GM19372 (cell line): ENCODE data around the gene N4BP3.

Source experiments
- ATAC-seq: cut with Tn5 transposase; IDR thresholded peaks from one replicate; pipeline ENCODE4 v1.9.1; 2021; ENCODE audit warnings: mild to moderate bottlenecking, low read depth, moderate library complexity; ENCODE audit not compliant: unreplicated experiment

Gene N4BP3

GRCh38 chr5:178143901-178144300 lies 30.6 kb downstream of the N4BP3 start:
- no peak for ATAC-seq

DNA sequence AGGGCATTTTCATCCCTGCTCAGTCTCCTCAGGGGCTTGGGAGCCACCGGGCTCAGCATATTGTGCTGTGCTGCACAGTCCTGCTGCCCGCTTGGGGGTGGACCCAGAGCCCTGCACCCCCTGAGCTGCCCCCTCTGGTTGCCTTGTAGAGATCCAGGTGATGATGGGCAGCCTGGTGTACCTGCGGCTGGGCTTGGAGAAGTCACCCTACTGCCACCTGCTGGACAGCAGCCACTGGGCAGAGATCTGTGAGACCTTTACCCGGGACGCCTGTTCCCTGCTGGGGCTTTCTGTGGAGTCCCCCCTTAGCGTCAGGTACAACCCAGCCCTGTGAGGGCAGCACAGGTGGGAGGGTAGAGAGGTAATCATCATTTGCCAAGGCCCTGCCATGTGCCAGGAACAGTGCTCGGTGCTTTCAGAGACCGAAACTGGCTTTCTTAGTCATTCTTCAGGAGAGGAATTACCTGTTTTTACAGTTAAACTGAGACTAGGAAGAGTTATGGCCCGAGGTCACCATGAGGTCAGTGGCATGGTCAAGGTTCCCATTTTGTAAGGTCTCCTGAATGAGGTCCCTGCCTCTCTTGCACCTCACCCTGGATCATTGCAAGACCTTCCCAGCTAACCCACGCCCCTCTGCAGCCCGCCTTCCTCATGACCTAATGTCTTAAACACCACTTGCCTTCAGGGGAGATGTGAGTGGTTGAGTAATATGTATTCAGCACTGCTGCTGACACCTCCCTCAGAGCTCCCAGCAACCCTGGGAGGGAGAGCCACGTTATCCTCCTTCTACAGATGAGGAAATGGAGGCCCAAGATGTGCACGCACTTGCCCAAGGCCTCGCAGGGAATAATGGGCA lies 32.9 kb downstream of the N4BP3 start:
- ATAC-seq: peak; percentile 79

- no peak for ATAC-seq
Measured at GRCh38 chr5:178147406-178147805, 34.1 kb downstream of the N4BP3 start.

DNA sequence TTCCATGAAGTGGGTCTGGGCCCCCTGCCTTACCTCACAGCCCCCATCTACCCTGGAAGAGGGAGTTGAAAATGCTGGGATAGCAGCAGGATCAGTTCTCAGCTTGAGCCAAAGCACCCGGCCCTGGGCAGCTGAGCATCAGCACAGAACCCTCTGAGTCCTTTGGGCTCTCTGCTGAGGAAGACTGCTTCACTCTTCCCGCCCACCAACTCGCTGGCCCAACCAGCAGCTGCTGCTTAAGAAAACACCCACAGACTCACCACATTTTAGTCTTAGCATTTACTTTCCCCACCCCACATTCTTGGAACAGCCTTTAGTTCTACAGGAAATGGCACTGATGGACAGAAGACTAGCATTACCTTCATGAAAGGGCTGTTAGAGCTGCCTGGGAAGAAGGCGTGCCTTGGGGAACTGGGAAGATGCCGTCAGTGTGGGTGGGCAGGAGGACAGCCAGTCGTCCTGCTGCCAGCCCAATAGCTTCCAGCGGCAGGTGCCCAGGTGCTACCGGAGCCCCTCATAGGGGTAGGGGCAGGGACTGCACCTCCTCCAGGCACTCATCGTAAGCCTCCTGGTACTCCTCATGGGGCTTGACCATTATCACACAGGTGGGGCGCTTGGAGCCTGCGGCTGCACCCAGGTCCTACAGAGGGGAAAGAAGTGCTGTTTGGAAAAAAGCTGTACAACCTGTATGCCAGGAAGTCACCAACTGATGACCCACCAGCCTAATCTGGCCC lies 36.0 kb downstream of the N4BP3 start:
- ATAC-seq: no peak

DNA sequence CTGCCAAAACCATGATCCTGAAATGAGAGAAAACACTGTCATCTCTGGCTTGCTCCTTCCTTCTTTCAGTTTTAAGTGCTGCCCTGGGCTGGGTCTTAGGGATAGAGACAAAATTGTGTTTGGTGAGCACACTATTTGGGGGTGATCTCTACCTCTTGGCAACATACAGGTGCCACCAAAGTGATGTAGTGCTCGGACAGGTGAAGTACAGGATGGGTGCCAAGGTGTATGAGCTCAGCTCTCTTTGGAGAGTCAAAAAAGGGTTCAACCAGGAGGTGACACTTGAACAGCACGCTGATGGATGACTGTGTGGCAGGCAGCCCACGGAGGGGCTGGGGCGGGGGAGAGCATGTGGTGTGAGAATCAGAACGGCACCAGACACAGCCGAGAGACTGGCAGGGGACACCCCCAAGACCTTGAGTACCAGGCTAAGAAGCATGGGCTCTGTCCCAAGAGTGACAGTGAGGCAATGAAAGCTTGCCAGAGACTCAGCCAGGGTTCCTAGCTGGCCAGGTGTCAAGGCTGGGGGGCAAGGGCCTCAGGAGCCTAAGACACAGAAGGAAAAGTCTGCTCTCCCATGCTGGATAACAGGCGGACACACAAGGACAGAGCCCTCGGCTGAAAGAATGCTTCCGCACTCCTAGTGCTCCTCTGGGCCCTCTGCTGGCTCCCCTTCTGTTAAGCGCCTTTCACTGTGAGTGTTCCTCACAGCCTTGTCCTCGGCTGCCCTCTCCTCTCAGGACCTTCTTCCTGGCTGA lies 37.8 kb downstream of the N4BP3 start:
- no peak for ATAC-seq

DNA sequence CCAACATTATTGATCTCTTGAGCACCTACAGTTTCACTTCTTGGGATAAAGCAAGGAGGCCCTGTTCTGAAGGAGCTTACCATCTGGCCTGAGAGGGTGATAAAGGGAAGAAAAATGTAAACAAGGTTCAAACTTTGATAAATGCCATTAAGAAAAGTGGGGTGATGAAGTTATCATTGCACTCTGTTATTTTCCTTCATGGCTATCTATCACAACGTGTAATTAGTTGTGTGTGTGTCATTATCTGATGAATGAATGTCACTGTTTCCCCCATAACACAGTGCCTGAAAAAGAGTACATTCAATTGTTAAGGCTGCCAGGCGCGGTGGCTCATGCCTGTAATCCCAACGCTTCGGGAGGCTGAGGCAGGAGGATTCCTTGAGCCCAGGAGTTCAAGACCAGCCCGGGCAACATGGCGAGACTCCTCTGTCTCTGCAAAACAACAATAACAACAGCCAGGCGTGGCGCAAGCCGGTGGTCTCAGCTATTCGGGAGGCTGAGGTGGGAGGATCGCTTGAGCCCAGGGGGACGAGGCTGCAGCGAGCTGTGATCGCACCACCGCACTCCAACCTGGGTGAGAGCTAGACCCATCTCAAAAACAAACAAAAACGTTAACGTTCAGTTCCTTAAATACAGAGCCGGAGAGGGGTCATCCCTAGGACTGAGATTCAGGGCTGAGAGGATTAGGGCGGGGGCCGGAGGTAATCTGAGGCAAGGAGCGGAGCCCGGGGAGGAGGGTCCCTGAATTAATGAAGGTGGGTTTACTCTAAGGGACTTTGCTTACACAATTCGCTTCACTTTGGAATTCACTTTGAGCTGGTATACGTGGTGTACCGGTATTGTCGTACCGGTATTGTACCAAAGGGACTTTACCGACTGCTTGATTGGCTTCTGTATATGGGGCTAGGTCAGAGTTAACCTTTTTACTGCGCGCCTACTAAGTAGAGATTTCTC lies 39.4 kb downstream of the N4BP3 start:
- no peak for ATAC-seq

GRCh38 chr5:178153530-178154340 lies 40.4 kb downstream of the N4BP3 start, which contains the start of gene NHP2:
TSS of gene NHP2 (minus strand) at chr5:178153885. CDS start at chr5:178153817, 68 bp downstream.
- peak; percentile 100 for ATAC-seq

- no peak for ATAC-seq
Measured at GRCh38 chr5:178155065-178155464, 41.7 kb downstream of the N4BP3 start.

DNA sequence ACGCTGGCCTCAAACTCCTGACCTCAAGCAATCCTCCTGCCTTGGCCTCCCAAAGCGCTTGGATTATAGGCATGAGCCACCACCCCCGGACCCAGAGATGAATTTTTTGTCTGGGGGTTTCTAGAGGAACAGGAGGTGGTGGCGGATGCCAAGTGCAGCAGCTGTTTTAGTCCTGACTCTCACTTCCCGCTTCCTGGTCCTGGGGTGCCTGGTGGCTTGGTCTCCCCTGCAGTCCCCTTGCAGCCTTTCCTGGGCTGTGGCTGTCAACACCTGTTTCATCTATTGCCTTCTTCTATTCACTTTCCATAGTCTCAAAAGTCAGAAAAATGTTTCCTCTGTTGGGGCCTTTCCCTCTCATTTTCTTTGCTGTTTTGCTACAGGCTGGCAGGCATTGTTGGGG lies 46.8 kb downstream of the N4BP3 start:
- no peak for ATAC-seq

DNA sequence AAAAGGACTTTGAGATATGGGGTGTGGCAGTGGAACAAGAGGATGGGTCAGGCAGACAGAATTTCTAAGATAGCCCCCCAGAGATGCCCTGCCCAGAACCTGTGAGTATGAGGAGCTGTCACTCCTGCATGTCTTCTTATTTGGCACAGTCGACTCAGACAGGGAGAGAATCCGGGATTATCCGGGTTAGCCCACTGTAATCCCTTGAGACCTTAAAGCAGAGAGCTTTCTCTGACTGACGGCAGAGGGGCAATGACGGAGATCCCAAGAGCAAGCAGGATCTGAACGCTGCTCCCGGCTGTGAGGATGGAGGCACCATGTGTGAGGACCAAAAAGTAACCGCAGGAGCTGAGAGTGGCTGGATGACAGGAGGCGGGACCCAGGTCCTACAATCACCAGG lies 49.1 kb downstream of the N4BP3 start:
- no peak for ATAC-seq

DNA sequence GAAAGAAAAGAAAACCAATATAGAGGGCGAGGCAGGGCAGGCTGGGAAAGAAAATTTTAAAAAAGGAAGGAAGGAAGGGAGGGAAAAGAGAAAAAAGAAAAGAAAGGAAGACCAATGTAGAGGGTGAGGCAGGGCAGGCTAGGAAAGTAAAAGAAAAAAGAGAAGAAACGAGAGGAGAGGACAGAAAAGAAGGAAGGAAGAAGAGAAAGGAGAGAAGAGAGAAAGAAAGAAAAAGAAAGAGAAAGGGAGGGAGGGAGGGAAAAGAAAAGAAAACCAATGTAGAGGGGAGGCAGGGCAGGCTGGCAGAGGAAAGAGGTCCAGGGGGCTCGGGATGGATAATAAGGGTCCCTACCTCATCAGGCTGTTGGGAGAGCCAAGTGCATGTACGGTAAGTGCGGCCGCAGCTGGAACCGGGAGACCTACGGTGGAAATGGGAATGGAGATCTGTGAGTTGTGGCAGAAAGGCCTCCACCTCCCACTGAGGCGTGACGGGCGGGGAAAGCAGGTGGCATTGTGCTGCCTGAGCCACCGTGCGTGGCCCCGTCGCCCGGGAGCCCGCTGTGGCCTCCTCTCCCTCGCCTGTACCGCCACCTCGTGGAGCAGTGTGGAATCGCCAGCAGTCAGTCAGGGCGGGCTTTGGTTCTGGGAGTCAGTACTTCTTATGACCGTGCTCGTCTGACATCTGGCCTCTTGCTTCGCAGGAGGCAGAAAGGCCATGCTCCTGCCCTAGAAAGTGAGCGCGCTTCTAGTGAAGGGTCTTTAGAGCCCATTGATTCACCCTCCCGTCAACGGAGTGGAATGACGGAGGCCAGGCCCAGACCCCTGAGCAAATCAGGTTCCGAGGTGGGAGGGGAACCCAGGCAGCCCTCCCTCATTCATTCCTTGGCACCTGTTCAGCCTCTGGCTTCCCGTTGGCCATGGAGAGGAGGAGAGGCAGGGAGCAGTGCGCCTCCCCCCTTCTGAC lies 50.7 kb downstream of the N4BP3 start:
- ATAC-seq: peak; percentile 90

DNA sequence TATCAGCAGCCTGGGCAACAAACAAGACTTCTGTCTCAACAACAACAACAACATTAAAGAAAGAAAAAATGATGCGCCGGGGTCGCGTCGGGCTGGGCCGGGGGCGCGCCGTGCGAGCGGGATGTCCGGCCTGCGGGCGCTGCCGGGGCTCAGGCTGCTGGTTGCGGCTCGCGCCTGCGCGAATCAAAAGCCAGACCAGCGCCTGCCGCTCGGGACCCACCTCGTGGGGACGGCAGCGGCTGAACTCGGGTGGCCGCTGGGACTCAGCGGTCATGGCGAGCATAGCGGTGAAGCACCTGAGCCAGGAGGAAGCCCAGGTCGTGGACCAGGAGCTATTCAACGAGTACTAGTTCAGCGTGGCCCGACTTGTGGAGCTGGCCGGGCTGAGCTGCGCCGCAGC lies 52.2 kb downstream of the N4BP3 start:
- no peak for ATAC-seq

- no peak for ATAC-seq
Measured at GRCh38 chr5:178170455-178170854, 57.1 kb downstream of the N4BP3 start.

- ATAC-seq: no peak
Measured at GRCh38 chr5:178174456-178174855, 61.1 kb downstream of the N4BP3 start.
